GM12878 (cell line): ENCODE results near the gene NADSYN1. TPM values are rescaled to one million over a fixed set of nuclear protein-coding genes. Genes with fewer than 3 reads are reported as not detected.

Source experiments
- ATAC-seq: fragments of 200-7000 bp; cut with Tn5 transposase; 3 replicates; pipeline ENCODE4 v1.9.1; 2020; ENCODE audit warnings: mild to moderate bottlenecking, moderate library complexity
- BruUV-seq: library from RNA; stranded (reverse); fragments of 400-500 nt; replicated peaks from 2 replicates; lab custom pipeline; 2021; lab: Mats Ljungman, UMichigan
- CTCF ChIA-PET: fragments of 300-600 bp; sonication (Branson Sonifier 250); formaldehyde crosslinking; extraction: SDS; loops from one replicate; lab custom pipeline; 2021; ENCODE audit warnings: inconsistent platforms; lab: Yijun Ruan, JAX
- POLR2A ChIA-PET: fragments of 350-600 bp; formaldehyde crosslinking; extraction: SDS; loops from one replicate; lab custom pipeline; 2021; ENCODE audit warnings: inconsistent platforms; lab: Charles Lee
- RAD21 ChIA-PET: fragments of 300-600 bp; sonication (Branson Sonifier 250); formaldehyde crosslinking; loops from one replicate; lab custom pipeline; 2023; ENCODE audit warnings: antibody characterized with exemption; ENCODE audit not compliant: unreplicated experiment; lab: Charles Lee
- SMC1A ChIA-PET: fragments of 300-600 bp; sonication (Branson Sonifier 250); formaldehyde crosslinking; loops from one replicate; lab custom pipeline; 2023; ENCODE audit not compliant: unreplicated experiment, uncharacterized antibody; lab: Charles Lee
- DNase-seq: peaks from one replicate; pipeline ENCODE4 v3.0.0-alpha.2; 2011; ENCODE audit warnings: low read depth, low spot score
- FAIRE-seq: peaks from 3 replicates; lab custom pipeline; 2011; peaks lifted over from hg19 to GRCh38; lab: Jason Lieb, UNC
- H2AFZ ChIP-seq: 2 replicates; pipeline ENCODE4 v1.6.0; 2011; ENCODE audit warnings: low read depth, low read length, control low read depth; ENCODE audit not compliant: control insufficient read depth
- H3K27ac ChIP-seq: 2 replicates; pipeline ENCODE4 v1.5.1; 2011; ENCODE audit warnings: control low read depth; ENCODE audit not compliant: control insufficient read depth, insufficient read depth
- H3K27me3 ChIP-seq, 2 experiments: replicated peaks in 1 of 2; 2 replicates each; pipeline versions ENCODE4 v1.6.0 to v1.6.1; 2011; ENCODE audit warnings: low read length in 1 of 2; ENCODE audit not compliant: control insufficient read depth in 2 of 2, insufficient read depth in 2 of 2
- H3K36me3 ChIP-seq, 2 experiments: 2 replicates each; pipeline ENCODE4 v1.5.1; 2011; ENCODE audit warnings: low read length in 1 of 2; ENCODE audit not compliant: control insufficient read depth in 2 of 2, insufficient read depth in 2 of 2
- H3K4me1 ChIP-seq: 2 replicates; pipeline ENCODE4 v1.6.1; 2011; ENCODE audit warnings: mild to moderate bottlenecking, low read length, moderate library complexity, mixed read lengths; ENCODE audit not compliant: control insufficient read depth, insufficient read depth
- H3K4me2 ChIP-seq: 2 replicates; pipeline ENCODE4 v1.6.0; 2011; ENCODE audit warnings: control low read depth; ENCODE audit not compliant: control insufficient read depth, insufficient read depth
- H3K4me3 ChIP-seq: fragments of 200-600 bp; sonication (generic); 2 replicates; pipeline ENCODE4 v1.5.1; 2016
- H3K79me2 ChIP-seq: 2 replicates; pipeline ENCODE4 v1.6.0; 2011; ENCODE audit warnings: low read length; ENCODE audit not compliant: control insufficient read depth, insufficient read depth
- H3K9ac ChIP-seq: 2 replicates; pipeline ENCODE4 v1.8.0; 2011; ENCODE audit warnings: low read length, control low read depth, mixed read lengths; ENCODE audit not compliant: control insufficient read depth, insufficient read depth
- H3K9me3 ChIP-seq: replicated peaks from 3 replicates; pipeline ENCODE4 v1.5.1; 2011; ENCODE audit warnings: mild to moderate bottlenecking, low read length; ENCODE audit not compliant: control insufficient read depth, insufficient read depth
- H4K20me1 ChIP-seq: 2 replicates; pipeline ENCODE4 v1.6.0; 2011; ENCODE audit not compliant: control insufficient read depth, insufficient read depth
- BMI1 ChIP-seq: fragments of 450-650 bp; IDR thresholded peaks from 2 replicates; pipeline ENCODE4 v1.6.1; 2016; ENCODE audit warnings: mild to moderate bottlenecking, moderate library complexity, borderline replicate concordance
- CBX5 ChIP-seq: sonication (generic); IDR thresholded peaks from 2 replicates; pipeline ENCODE4 v1.6.1; 2016; ENCODE audit warnings: low read depth, moderate library complexity, mild to moderate bottlenecking, inconsistent platforms
- HSF1 ChIP-seq: fragments of 150-350 bp; IDR thresholded peaks from 2 replicates; pipeline ENCODE4 v1.6.1; 2014; ENCODE audit warnings: mild to moderate bottlenecking, low read depth, low read length
- MLLT1 ChIP-seq: fragments of 450-650 bp; IDR thresholded peaks from 2 replicates; pipeline ENCODE4 v1.6.1; 2016; ENCODE audit warnings: mild to moderate bottlenecking
- MYC ChIP-seq: IDR thresholded peaks from 2 replicates; pipeline ENCODE4 v1.6.1; 2011; ENCODE audit warnings: mild to moderate bottlenecking, low read length, moderate library complexity, inconsistent platforms; ENCODE audit not compliant: insufficient read depth, insufficient replicate concordance, insufficient read length, severe bottlenecking
- RAD21 ChIP-seq: IDR thresholded peaks from 2 replicates; pipeline ENCODE4 v1.6.1; 2011; ENCODE audit warnings: mild to moderate bottlenecking, low read depth, low read length, moderate library complexity; ENCODE audit not compliant: insufficient read depth
- WGBS: methylation state at CpG from one replicate; pipeline ENCODE4 v1.1.6; 2016; ENCODE audit warnings: low lambda C conversion rate; ENCODE audit not compliant: insufficient replicate concordance, insufficient coverage; ENCODE audit errors: missing lambda C conversion rate; 5-methylcytosine and 5-hydroxymethylcytosine counted together
- in situ Hi-C: fragments of 300-500 bp; cut with MboI; formaldehyde crosslinking; loops from 9 replicates; pipeline ENCODE4 v1.14.3; 2018; ENCODE audit warnings: mixed read lengths
- intact Hi-C: fragments of 100-400 bp; cut with micrococcal nuclease; formaldehyde crosslinking; loops from one replicate; pipeline ENCODE4 v1.14.2; 2022; ENCODE audit not compliant: unreplicated experiment
- polyA plus RNA-seq, 11 experiments: library from polyadenylated mRNA; depleted of rRNA in 4 of 11; unstranded in 6 of 11; stranded (reverse) in 5 of 11; fragments of >200 nt; fragmentation: Nextera tagmentation in 4 of 11; fragmentation: Illumina TruSeq in 1 of 11; extraction: Ambion mirVana in 4 of 11; extraction: Trizol in 1 of 11; gene quantifications; 1 replicate in 1 of 11; 2 replicates in 10 of 11; pipeline versions ENCODE4 v1.2.1 to v1.2.3, GENCODE V29; 2011 to 2016; ENCODE audit warnings: inconsistent platforms in 2 of 11, missing spikeins in 2 of 11, low read depth in 1 of 11
- total RNA-seq, 4 experiments: library from RNA; depleted of rRNA in 3 of 4; stranded (reverse); fragments of >200 nt in 3 of 4; fragmentation: Illumina TruSeq in 1 of 4; extraction: Trizol in 1 of 4; gene quantifications; 2 replicates each; pipeline versions ENCODE4 v1.2.1 to v1.2.3, GENCODE V29; 2013 to 2021

NADSYN1 gene
- total and polyA plus RNA-seq, 10 of the 15 experiments (the other 5 are each of a cell fraction or from before 2014, with no cell fraction given) = 12.2 to 90.2 (median 69.5) TPM

DNA sequence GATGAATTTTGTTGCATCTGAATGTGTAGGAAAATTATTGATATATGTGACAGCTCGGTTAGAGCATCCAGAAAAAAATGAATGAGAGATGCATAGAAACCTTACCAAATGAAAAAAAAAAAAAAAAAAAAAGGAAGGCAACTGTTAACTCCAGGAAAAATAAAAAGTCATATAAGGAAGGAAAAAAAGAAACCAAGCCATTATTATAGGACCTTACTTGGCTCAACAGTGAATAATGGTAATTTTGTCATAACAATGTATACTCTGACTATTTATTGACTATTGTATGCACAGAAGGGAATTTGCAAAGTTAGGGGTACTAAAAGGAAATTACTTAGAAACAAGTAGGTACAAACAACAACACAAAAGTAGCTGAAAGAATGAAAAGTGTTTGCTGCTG is 6.9 kb upstream of the NADSYN1 start:
- no peaks in the 10 kb centered on the region for H4K20me1 ChIP-seq
- RAD21 ChIA-PET = no interaction called here
- H3K36me3 ChIP-seq = peaks cover 9 to 17% of the 10 kb centered on the region in 2 experiments; a peak in 3 of 4 replicates
- in situ Hi-C loops = no loop called here
- no peak for DNase-seq
- no peaks in the 10 kb centered on the region for H3K4me1 ChIP-seq
- TF ChIP-seq RAD21 (no peak), MYC (no peak), HSF1 (no peak), CBX5 (0 out of 2 replicates have a peak, but pooled peaks have one; percentile 42), BMI1 (no peak), MLLT1 (no peak)
- TF ChIP-seq, all 136 proteins: peak for 1
- Histone ChIP-seq H3K27ac (no peak overlapping the region), H3K4me2 (no peak overlapping the region), H3K27me3 (no peaks in the 10 kb centered on the region), H3K4me3 (0 out of 2 replicates have a peak overlapping the region, but pooled peaks have one; percentile 85), H3K9ac (no peak overlapping the region), H3K9me3 (peaks cover 2% of the 10 kb centered on the region; the same call in 2 of the 3 replicates), H2AFZ (no peak overlapping the region), H3K79me2 (peaks cover 33% of the 10 kb centered on the region)
- no peak for FAIRE-seq
- intact Hi-C loops = no loop called here
- WGBS = 88% methylated on average over 1 of the region's 1 CpG
- no peak for ATAC-seq
- no TSS peak for BruUV-seq
- ChIA-PET POLR2A (interaction anchor here (0.7 to 1.0 kb wide), 2 partner anchors 16 to 27 kb away, joined by 4 to 5 read pairs; no protein-coding TSS in a partner anchor), SMC1A (interaction anchor here (0.8 to 1.2 kb wide), 2 partner anchors 13 to 72 kb away, joined by 4 to 6 read pairs; no protein-coding TSS in a partner anchor), CTCF (interaction anchor here (0.6 to 3.1 kb wide), 3 partner anchors 19 to 107 kb away, joined by 3 to 12 read pairs (median 5); no protein-coding TSS in a partner anchor)
